Right hindlimb (tissue), 1 donor: ENCODE data around the gene MTMR1.

Source experiments
- DNase-seq: peaks from one replicate; pipeline ENCODE4 v3.0.0-alpha.2; 2018

Gene MTMR1

GRCh38 chrX:150805736-150806135, 112.5 kb downstream of the MTMR1 start:
- DNase-seq: no peak

- DNase-seq: no peak
Observed at GRCh38 chrX:150806827-150807226, 113.6 kb downstream of the MTMR1 start.

DNA sequence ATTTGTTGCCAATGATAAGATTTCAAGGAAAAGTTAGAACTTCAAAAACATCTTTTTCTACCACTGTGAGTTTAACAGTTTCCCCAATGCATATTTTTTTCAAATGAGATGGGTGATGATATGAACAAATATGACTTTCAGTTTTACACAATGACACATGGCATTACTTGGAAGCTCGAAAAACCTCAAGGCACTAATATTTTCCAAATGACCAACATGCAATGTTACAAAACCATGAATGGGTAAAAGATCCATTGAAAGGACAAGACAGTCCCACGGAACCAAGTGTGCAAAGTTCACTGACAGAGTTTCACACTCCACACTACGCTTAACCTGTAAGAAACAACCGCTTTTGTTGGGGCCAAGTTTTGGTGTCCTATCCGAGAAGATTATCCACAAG, 120.7 kb downstream of the MTMR1 start:
- no peak for DNase-seq
